ENCODE data around the gene ZBTB12.
"Not testable (repeated sequence)": the region's sequence is repeated elsewhere in the genome, so short reads cannot be mapped to it uniquely, and the experiment has no call there.

DNA sequence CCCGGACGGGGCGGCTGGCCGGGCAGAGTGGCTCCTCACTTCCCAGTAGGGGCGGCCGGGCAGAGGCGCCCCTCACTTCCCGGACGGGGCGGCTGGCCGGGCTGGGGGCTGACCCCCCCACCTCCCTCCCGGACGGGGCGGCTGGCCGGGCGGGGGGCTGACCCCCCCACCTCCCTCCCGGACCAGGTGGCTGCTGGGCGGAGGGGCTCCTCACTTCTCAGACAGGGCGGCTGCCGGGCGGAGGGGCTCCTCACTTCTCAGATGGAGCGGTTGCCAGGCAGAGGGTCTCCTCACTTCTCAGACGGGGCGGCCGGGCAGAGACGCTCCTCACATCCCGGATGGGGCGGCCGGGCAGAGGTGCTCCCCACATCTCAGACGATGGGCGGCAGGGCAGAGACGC, 30.3 kb upstream of the ZBTB12 start:
- TF ChIP-seq ZNF571 (tag by site-specific recombination; IDR thresholded peaks at IDR 0.05); ZNF624 (tag by site-specific recombination; IDR thresholded peaks at IDR 0.05); ZNF843 (tag by site-specific recombination; IDR thresholded peaks at IDR 0.05); GLI4 (tag by site-specific recombination; IDR thresholded peaks at IDR 0.05); ZNF324 (tag by site-specific recombination; IDR thresholded peaks at IDR 0.05); KLF8 (tag by site-specific recombination; IDR thresholded peaks at IDR 0.05); ZNF292 (tag by site-specific recombination; IDR thresholded peaks at IDR 0.05; ENCODE audit: borderline replicate concordance, low read depth): not testable (repeated sequence)
- TF ChIP-seq, protein P1, sequence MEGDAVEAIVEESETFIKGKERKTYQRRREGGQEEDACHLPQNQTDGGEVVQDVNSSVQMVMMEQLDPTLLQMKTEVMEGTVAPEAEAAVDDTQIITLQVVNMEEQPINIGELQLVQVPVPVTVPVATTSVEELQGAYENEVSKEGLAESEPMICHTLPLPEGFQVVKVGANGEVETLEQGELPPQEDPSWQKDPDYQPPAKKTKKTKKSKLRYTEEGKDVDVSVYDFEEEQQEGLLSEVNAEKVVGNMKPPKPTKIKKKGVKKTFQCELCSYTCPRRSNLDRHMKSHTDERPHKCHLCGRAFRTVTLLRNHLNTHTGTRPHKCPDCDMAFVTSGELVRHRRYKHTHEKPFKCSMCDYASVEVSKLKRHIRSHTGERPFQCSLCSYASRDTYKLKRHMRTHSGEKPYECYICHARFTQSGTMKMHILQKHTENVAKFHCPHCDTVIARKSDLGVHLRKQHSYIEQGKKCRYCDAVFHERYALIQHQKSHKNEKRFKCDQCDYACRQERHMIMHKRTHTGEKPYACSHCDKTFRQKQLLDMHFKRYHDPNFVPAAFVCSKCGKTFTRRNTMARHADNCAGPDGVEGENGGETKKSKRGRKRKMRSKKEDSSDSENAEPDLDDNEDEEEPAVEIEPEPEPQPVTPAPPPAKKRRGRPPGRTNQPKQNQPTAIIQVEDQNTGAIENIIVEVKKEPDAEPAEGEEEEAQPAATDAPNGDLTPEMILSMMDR (tag by site-specific recombination; IDR thresholded peaks at IDR 0.05) = not testable (repeated sequence)
